Heart left ventricle (tissue), 13 donors: ENCODE measurements around the gene AKAP13.

Experiments used
- POLR2A ChIP-seq, 2 donors: fragments of 450-650 bp; IDR thresholded peaks; one replicate each; pipeline ENCODE4 v1.6.1; 2017; ENCODE audit warnings: antibody characterized with exemption in 2 of 2, mild to moderate bottlenecking in 2 of 2, moderate library complexity in 2 of 2
- TF ChIP-seq, protein P1 (sequence below), 12 donors: fragments of 200-600 bp; sonication (generic) in 4 of 12; IDR thresholded peaks; one replicate each; pipeline versions ENCODE4 v1.5.0 to v1.8.0; 2018 to 2022; ENCODE audit warnings: antibody characterized with exemption in 12 of 12, mild to moderate bottlenecking in 5 of 12
- donor health status: ischemic (EF 13 %, LVEDD 7.1; RV severe dilation, severe dysfunction).
- donor health status: DM: no; HTN: yes; CAD: no.
- donor health status: DM: no; HTN: no; CAD: no.
- donor health status: ischemic (EF 25% LVEDD 6.9; RV normal size, moderate dysfunction).
- donor health status: ischemic (EF 25% LVEDD 5.7; RV mildly dilated, moderate dysfunction).
- donor health status: ischemic (EF 35%, LVEDD 5.7; RV mildly dilated, moderate dysfunction).
- donor health status: nonischemic (EF 11% LVEDD 7.7; RV severe dilation, severe dysfunction).
- donor health status: DM: yes; HTN: yes; CAD: no.
- donor health status: PGD.
- donor health status: ischemic (EF 29% LVEDD 5.4; RV normal size, mild dysfunction).
- donor health status: nonischemic (EF 23%, LVEDD 6.1; RV moderate dilation, normal function).

DNA sequence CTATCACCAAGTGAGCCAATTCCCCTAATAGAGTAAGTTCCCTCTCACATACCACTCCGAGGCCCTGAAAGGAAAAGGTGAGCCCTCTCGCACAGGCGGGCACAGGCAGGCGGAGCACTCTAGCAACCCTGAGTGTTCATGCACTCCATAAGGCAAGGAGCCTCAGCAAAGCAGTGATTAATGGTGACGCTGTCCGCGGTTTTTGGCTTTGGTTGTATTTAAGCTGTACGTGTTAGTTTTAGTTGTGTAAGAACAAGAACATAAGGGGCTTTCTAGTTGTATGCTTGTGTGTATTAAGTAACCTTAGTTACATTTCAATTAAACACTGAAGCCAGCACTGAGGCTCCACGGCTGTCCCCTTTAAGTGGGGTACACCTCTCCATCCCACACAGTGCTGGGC lies 381.2 kb downstream of the AKAP13 start:
- TF ChIP-seq, protein P1, sequence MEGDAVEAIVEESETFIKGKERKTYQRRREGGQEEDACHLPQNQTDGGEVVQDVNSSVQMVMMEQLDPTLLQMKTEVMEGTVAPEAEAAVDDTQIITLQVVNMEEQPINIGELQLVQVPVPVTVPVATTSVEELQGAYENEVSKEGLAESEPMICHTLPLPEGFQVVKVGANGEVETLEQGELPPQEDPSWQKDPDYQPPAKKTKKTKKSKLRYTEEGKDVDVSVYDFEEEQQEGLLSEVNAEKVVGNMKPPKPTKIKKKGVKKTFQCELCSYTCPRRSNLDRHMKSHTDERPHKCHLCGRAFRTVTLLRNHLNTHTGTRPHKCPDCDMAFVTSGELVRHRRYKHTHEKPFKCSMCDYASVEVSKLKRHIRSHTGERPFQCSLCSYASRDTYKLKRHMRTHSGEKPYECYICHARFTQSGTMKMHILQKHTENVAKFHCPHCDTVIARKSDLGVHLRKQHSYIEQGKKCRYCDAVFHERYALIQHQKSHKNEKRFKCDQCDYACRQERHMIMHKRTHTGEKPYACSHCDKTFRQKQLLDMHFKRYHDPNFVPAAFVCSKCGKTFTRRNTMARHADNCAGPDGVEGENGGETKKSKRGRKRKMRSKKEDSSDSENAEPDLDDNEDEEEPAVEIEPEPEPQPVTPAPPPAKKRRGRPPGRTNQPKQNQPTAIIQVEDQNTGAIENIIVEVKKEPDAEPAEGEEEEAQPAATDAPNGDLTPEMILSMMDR (IDR thresholded peaks at IDR 0.05), result no peak
- TF ChIP-seq POLR2A (IDR thresholded peaks at IDR 0.05), result no peak
